ENCODE measurements around the gene DACT1. TPM values are rescaled to one million over a fixed set of nuclear protein-coding genes. Genes with fewer than 3 reads are reported as not detected.

DACT1 gene
- total RNA-seq, 1 donor from 2014 or later: 3.4 TPM

DNA sequence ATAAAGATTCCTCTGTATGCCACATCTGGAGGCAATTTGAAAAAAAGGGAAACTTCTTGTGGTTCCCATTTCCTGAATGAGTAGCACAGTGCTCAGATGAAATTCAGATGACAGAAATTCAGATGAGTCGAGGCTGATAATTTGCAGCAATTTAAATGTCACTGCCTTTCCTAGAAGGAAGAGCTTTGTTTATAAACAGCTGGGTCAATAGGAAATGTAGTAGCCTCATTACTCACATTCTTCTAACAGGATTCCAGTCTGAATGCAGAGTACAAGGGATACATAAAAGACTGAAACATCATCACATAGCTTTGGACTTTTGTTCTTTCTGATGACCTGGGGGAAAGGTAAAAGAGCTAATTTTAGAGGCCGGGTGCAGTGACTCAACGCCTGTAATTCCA lies 11.3 kb upstream of the DACT1 start:
- H3K4me3 ChIP-seq (ENCODE audit: low read depth, low read length): no peak overlapping the region
- no peak for DNase-seq (ENCODE audit: low read depth)
- TF ChIP-seq, protein P1, sequence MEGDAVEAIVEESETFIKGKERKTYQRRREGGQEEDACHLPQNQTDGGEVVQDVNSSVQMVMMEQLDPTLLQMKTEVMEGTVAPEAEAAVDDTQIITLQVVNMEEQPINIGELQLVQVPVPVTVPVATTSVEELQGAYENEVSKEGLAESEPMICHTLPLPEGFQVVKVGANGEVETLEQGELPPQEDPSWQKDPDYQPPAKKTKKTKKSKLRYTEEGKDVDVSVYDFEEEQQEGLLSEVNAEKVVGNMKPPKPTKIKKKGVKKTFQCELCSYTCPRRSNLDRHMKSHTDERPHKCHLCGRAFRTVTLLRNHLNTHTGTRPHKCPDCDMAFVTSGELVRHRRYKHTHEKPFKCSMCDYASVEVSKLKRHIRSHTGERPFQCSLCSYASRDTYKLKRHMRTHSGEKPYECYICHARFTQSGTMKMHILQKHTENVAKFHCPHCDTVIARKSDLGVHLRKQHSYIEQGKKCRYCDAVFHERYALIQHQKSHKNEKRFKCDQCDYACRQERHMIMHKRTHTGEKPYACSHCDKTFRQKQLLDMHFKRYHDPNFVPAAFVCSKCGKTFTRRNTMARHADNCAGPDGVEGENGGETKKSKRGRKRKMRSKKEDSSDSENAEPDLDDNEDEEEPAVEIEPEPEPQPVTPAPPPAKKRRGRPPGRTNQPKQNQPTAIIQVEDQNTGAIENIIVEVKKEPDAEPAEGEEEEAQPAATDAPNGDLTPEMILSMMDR (conservative IDR thresholded peaks at IDR 0.05; ENCODE audit: low read depth, low read length): no peak

DNA sequence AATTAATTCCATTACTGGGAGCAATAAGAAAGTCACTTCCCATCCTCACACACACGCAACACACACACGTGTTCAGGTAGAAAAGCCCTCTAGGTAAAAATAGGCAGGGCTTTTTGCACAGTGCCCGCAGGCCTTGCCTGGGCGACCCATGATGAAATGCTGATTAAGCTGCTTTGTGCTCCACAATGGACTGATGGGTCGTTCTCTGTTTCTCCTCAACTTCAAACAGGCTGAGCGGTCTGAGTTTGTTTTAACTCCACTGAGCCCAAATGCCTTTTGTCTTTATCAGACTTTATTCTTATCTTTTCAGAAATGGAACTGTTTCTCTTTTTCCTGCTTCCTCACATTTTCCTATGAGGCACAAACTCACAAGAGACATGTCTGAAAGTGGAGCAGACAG lies 9.4 kb upstream of the DACT1 start:
- no peak for DNase-seq (ENCODE audit: low read depth)
- TF ChIP-seq, protein P1 (conservative IDR thresholded peaks at IDR 0.05; ENCODE audit: low read depth, low read length): no peak
- no peak overlapping the region for H3K4me3 ChIP-seq (ENCODE audit: low read depth, low read length)

DNA sequence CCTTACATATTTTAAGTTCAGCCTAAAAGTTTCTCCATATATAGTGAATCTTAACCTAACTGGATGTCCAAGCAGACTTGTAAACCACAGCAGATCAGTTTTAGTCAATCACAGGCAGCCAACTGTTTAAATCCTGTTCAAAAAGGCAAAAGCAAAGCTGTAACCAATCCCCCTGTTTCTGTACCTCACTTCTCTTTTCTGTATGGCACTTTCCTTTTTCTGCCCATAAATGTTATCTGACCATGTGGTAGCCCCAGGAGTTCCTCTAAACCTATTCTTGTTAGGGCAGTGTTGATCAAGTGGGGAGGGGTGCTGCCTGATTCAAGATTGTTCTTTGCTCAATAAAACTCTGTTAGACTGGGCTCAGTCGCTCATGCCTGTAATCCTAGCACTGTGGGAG lies 8.5 kb upstream of the DACT1 start:
- H3K4me3 ChIP-seq (ENCODE audit: low read depth, low read length): no peak overlapping the region
- no peak for DNase-seq (ENCODE audit: low read depth)
- TF ChIP-seq, protein P1 (conservative IDR thresholded peaks at IDR 0.05; ENCODE audit: low read depth, low read length): no peak

DNA sequence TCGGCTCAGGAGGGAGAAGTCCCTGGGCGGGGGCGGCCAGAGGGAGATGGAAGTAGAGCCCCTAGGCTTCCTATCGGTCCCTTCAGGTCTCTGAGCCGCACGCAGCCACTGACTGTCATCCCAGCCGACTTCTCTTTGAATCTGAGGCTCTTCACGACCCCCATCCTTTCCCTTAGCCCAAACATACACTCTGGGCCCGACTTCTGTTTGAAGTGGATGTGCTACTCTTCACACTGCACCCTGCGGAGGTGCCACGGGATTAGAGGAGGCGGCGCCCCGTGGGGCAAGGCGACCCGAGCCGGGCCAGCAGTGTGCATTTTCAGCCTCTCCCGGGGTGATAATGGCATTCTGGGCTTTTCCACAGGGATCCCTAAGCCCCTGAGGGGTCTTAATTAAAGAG lies 6.0 kb upstream of the DACT1 start:
- no peak for DNase-seq (ENCODE audit: low read depth)
- no peak overlapping the region for H3K4me3 ChIP-seq (ENCODE audit: low read depth, low read length)
- TF ChIP-seq, protein P1 (conservative IDR thresholded peaks at IDR 0.05; ENCODE audit: low read depth, low read length): no peak

DNA sequence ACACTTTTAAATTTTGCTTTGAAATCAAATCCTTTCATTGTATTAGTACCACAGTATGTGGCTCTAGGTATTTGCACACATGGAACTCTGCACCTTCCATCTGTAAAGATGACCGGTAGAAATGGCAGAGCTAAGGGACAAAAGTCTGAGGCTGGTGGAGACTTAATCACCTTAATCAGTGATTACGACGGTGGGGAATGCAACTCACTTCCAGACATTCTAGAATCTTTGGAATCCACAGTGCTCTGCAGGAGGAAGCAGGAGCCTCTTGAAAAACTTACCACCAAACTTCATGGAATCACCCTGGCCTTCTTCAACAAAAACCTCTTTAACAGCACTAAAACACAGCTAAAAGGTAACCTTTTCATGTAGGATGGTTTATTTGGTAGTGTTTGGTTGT lies 3.9 kb upstream of the DACT1 start:
- DNase-seq (ENCODE audit: low read depth): no peak
- TF ChIP-seq, protein P1 (conservative IDR thresholded peaks at IDR 0.05; ENCODE audit: low read depth, low read length): no peak

DNA sequence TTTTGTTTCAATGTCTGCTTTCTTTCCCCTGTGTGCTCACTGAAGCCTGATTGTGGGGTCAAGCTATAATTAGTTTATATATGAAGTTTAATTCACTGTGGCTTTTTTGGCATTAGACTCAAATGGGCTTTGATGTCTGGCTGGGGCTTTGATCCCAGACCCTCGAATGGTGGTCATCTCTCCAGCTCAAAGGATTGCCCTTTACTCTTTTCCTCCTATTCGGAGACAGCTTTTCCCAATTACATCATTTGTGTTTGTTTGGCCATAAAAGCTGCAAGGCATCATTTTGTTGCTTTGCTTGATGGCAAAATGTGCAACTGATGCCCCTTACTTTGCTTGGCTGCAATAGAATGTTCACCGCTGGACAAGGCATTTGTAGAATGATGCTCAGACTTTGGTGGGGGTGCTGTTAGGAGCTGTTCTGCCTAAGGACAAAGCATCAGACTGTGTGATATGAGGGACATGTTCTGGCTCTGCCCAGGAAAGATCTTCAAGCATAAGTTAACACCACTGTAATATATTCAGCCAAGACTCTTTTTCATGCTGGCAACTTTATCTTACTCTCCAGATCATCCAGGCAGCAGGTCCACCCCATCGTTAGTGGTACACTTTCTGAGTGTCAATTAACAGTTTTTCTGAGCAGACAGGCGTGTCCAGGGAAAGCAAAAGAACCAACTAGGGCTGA lies 3.2 kb upstream of the DACT1 start:
- no peak overlapping the region for H3K4me3 ChIP-seq (ENCODE audit: low read depth, low read length)
- TF ChIP-seq, protein P1 (conservative IDR thresholded peaks at IDR 0.05; ENCODE audit: low read depth, low read length): no peak
- no peak for DNase-seq (ENCODE audit: low read depth)

More for the DNA sequence above, 3.9 kb upstream of the DACT1 start:
- H3K4me3 ChIP-seq (ENCODE audit: low read depth, low read length): no peak overlapping the region

Measured in epithelial cell of proximal tubule (primary cell).